ENCODE data around the gene PANK4.
A peak's percentile ranks its signal among the peaks of the same experiment; 100 is the strongest.

DNA sequence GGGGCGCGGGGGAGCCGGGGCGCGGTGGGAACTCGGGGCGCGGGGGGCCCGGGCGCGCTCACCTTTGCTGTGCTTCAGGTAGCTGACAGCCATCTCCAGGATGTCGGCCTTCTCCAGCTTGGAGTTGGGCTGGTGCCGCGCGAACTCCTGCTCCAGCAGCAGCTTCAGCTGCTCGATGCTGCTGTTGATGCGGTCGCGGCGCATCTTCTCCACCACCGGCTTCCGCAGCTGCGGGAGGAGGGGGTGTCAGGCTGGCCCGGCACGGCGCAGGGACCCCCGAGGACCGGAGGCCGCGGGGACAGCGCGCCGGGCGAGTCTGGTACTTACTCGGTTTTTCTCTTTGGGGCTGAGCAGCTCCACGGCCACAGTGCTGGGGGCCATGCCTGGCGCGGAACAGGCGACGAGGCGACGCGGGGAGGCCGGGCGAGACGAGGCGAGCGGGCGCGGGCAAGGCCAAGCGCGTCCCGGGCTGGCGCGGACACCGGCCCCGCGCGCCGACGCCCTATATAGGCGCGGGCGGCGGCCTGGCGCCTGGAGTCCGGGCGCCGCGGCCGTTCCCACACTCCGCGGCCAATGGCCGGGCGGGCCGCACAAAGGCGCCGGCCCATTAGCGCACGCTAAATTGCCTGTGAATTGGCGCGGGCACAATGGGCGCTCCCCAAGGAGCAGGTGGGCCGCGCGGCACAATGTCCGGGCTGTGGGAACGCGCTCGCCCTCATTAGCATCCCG, 3.6 kb upstream of the PANK4 start, which contains the start of gene HES5:
- TF ChIP-seq CTCF (IDR thresholded peaks at IDR 0.05; ENCODE audit: insufficient read depth, low read length, poor library complexity, severe bottlenecking) (no peak), EZH2phosphoT487 (conservative IDR thresholded peaks at IDR 0.05; ENCODE audit: low read length) (peak; percentile 42; the same call in 1 of the 2 replicates)
